HepG2 (cell line): ENCODE measurements around the gene ZNF527. TPM values are rescaled to one million over a fixed set of nuclear protein-coding genes. Genes with fewer than 3 reads are reported as not detected.
A peak's percentile ranks its signal among the peaks of the same experiment; 100 is the strongest.

Experiments
- CBFB ChIP-seq: sonication (generic); formaldehyde crosslinking; IDR thresholded peaks from 2 replicates; pipeline ENCODE4 v1.4.0; 2020; ENCODE audit warnings: missing genetic modification reagents
- EED ChIP-seq: sonication (generic); formaldehyde crosslinking; IDR thresholded peaks from 2 replicates; pipeline ENCODE4 v1.5.0; 2020; ENCODE audit warnings: mild to moderate bottlenecking, missing genetic modification reagents
- GATA4 ChIP-seq: sonication (generic); IDR thresholded peaks from 2 replicates; pipeline ENCODE4 v1.6.1; 2016; ENCODE audit warnings: antibody characterized with exemption, low read depth, borderline replicate concordance
- HHEX ChIP-seq: IDR thresholded peaks from 2 replicates; pipeline ENCODE4 v1.6.1; 2016; ENCODE audit warnings: control low read depth
- KAT8 ChIP-seq: IDR thresholded peaks from 2 replicates; pipeline ENCODE4 v1.6.1; 2016; ENCODE audit warnings: missing genetic modification reagents, missing compliant biosample characterization
- PHF8 ChIP-seq: sonication (generic); formaldehyde crosslinking; IDR thresholded peaks from 2 replicates; pipeline ENCODE4 v1.5.0; 2020; ENCODE audit warnings: missing genetic modification reagents
- POGZ ChIP-seq: sonication (generic); formaldehyde crosslinking; IDR thresholded peaks from 2 replicates; pipeline ENCODE4 v1.4.0; 2020; ENCODE audit warnings: mild to moderate bottlenecking, missing genetic modification reagents
- STAT5B ChIP-seq: sonication (generic); formaldehyde crosslinking; IDR thresholded peaks from 2 replicates; pipeline ENCODE4 v1.4.0; 2020; ENCODE audit warnings: missing genetic modification reagents
- ZFP1 ChIP-seq: IDR thresholded peaks from 2 replicates; pipeline ENCODE4 v1.6.1; 2016
- ZFP62 ChIP-seq: sonication (generic); formaldehyde crosslinking; IDR thresholded peaks from 2 replicates; pipeline ENCODE4 v1.4.0; 2020; ENCODE audit warnings: missing genetic modification reagents
- ZNF350 ChIP-seq: sonication (generic); formaldehyde crosslinking; IDR thresholded peaks from 2 replicates; pipeline ENCODE4 v1.4.0; 2020; ENCODE audit warnings: mild to moderate bottlenecking, low read depth, missing genetic modification reagents, borderline replicate concordance
- ZNF496 ChIP-seq: sonication (generic); formaldehyde crosslinking; IDR thresholded peaks from 2 replicates; pipeline ENCODE4 v1.8.1; 2023; ENCODE audit warnings: mild to moderate bottlenecking, moderate library complexity, missing genetic modification reagents; ENCODE audit not compliant: insufficient replicate concordance
- ZNF547 ChIP-seq: sonication (generic); formaldehyde crosslinking; IDR thresholded peaks from 2 replicates; pipeline ENCODE4 v1.5.1; 2020; ENCODE audit warnings: mild to moderate bottlenecking, missing genetic modification reagents
- ZNF616 ChIP-seq: sonication (generic); formaldehyde crosslinking; IDR thresholded peaks from 2 replicates; pipeline ENCODE4 v1.5.0; 2020; ENCODE audit warnings: low read depth, mild to moderate bottlenecking, missing genetic modification reagents
- ZNF780A ChIP-seq: sonication (generic); formaldehyde crosslinking; IDR thresholded peaks from 2 replicates; pipeline ENCODE4 v1.8.0; 2022; ENCODE audit warnings: mild to moderate bottlenecking, missing genetic modification reagents, moderate library complexity
- ZNF883 ChIP-seq: sonication (generic); formaldehyde crosslinking; IDR thresholded peaks from 2 replicates; pipeline ENCODE4 v1.5.1; 2020; ENCODE audit warnings: mild to moderate bottlenecking, missing genetic modification reagents; ENCODE audit errors: not compliant biosample characterization
- ZSCAN12 ChIP-seq: sonication (generic); formaldehyde crosslinking; IDR thresholded peaks from 2 replicates; pipeline ENCODE4 v1.9.0; 2021; ENCODE audit warnings: mild to moderate bottlenecking, missing genetic modification reagents
- polyA plus RNA-seq, 8 experiments: library from polyadenylated mRNA; depleted of rRNA in 3 of 8; stranded (reverse) in 7 of 8; unstranded in 1 of 8; fragments of >200 nt; fragmentation: Illumina TruSeq in 4 of 8; extraction: Trizol in 4 of 8; gene quantifications; 2 replicates each; pipeline versions ENCODE4 v1.2.1 to v1.2.3, GENCODE V29; 2011 to 2016; ENCODE audit warnings: low read depth in 4 of 8, missing spikeins in 1 of 8, mixed read lengths in 1 of 8; ENCODE audit not compliant: insufficient read depth in 1 of 8
- total RNA-seq, 5 experiments: library from RNA; depleted of rRNA; stranded (reverse); fragments of >200 nt; fragmentation: Illumina TruSeq; extraction: Trizol; gene quantifications; 2 replicates each; pipeline ENCODE4 v1.2.3, GENCODE V29; 2016; ENCODE audit warnings: low read depth in 1 of 5
- TF ChIP-seq, protein P1 (sequence below): sonication (generic); formaldehyde crosslinking; IDR thresholded peaks from 2 replicates; pipeline ENCODE4 v1.5.0; 2020; ENCODE audit warnings: missing genetic modification reagents
- TF ChIP-seq, protein P2 (sequence below): IDR thresholded peaks from 2 replicates; pipeline ENCODE4 v1.6.1; 2016; ENCODE audit warnings: missing genetic modification reagents, missing compliant biosample characterization
- TF ChIP-seq, protein P3 (sequence below): sonication (generic); formaldehyde crosslinking; IDR thresholded peaks from 2 replicates; pipeline ENCODE4 v1.4.0; 2020; ENCODE audit warnings: mild to moderate bottlenecking, missing genetic modification reagents
- TF ChIP-seq, protein P4 (sequence below): sonication (generic); formaldehyde crosslinking; IDR thresholded peaks from 2 replicates; pipeline ENCODE4 v1.9.0; 2021; ENCODE audit warnings: mild to moderate bottlenecking, missing genetic modification reagents

ZNF527 gene
- total and polyA plus RNA-seq, 2 of the 13 experiments (the other 11 are each of a cell fraction or from before 2014, with no cell fraction given): 1.0 to 3.5 TPM

DNA sequence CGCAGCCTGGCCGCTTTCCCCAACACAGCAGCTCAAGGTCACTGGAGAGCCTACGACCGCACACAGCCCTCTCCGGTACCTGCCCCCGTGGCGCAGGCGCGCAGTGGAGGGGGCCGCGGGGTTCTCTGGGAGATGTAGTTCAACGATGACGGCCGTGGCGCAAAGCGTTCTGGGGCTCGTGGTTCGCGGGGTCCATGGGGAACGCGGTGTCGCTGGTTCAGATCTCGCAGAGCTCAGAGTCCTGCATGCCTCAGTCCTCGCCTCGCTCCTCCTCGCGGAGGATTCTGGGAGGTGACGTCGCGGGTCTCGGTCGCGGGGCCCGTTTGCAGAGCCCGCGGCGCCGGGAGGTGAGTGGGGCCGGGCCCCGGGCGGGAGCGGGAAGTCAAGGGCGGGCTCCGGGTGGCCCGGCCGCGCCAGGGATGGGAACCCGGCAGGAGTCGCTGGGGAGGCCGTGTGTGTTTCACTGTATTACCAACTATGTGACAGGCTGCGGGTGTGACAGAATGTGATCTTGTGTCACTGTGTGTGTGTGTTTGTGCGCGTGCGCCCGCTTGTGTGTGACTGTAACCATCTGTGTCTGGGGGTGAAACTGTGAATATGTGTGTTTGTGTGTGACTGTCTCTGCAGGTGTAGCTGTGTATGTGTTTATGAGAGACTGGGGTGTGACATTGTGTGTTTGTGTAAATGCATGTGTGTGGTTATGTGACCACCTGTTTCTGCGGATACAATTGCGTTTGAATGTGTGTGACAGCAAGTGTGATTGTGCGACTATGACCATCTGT lies at the start of gene ZNF527 (continued):
- TF ChIP-seq, protein P1, sequence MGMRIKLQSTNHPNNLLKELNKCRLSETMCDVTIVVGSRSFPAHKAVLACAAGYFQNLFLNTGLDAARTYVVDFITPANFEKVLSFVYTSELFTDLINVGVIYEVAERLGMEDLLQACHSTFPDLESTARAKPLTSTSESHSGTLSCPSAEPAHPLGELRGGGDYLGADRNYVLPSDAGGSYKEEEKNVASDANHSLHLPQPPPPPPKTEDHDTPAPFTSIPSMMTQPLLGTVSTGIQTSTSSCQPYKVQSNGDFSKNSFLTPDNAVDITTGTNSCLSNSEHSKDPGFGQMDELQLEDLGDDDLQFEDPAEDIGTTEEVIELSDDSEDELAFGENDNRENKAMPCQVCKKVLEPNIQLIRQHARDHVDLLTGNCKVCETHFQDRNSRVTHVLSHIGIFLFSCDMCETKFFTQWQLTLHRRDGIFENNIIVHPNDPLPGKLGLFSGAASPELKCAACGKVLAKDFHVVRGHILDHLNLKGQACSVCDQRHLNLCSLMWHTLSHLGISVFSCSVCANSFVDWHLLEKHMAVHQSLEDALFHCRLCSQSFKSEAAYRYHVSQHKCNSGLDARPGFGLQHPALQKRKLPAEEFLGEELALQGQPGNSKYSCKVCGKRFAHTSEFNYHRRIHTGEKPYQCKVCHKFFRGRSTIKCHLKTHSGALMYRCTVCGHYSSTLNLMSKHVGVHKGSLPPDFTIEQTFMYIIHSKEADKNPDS (CRISPR knock-in tag): 0 out of 2 replicates have a peak, but pooled peaks have one; percentile 55
- TF ChIP-seq ZNF616: 0 out of 2 replicates have a peak, but pooled peaks have one; percentile 52
- TF ChIP-seq ZSCAN12 (CRISPR knock-in tag): peak; percentile 56; the same call in 1 of the 2 replicates
- no peak; the same call in 1 of the 2 replicates for TF ChIP-seq EED (CRISPR knock-in tag)
- TF ChIP-seq ZNF883 (CRISPR knock-in tag): no peak
- TF ChIP-seq ZFP62: 0 out of 2 replicates have a peak, but pooled peaks have one; percentile 63
- TF ChIP-seq, protein P2, sequence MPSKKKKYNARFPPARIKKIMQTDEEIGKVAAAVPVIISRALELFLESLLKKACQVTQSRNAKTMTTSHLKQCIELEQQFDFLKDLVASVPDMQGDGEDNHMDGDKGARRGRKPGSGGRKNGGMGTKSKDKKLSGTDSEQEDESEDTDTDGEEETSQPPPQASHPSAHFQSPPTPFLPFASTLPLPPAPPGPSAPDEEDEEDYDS (CRISPR knock-in tag): peak; percentile 70
- TF ChIP-seq, protein P3, sequence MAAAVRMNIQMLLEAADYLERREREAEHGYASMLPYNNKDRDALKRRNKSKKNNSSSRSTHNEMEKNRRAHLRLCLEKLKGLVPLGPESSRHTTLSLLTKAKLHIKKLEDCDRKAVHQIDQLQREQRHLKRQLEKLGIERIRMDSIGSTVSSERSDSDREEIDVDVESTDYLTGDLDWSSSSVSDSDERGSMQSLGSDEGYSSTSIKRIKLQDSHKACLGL (CRISPR knock-in tag): peak; percentile 75; the same call in 1 of the 2 replicates
- peak; percentile 89 for TF ChIP-seq KAT8
- TF ChIP-seq ZNF496 (CRISPR knock-in tag): no peak
- peak; percentile 75 for TF ChIP-seq PHF8 (CRISPR knock-in tag)
- TF ChIP-seq POGZ (CRISPR knock-in tag): peak; percentile 86
- TF ChIP-seq GATA4: 0 out of 2 replicates have a peak, but pooled peaks have one; percentile 21
- no peak; the same call in 1 of the 2 replicates for TF ChIP-seq ZNF780A (CRISPR knock-in tag)
- TF ChIP-seq, protein P4, sequence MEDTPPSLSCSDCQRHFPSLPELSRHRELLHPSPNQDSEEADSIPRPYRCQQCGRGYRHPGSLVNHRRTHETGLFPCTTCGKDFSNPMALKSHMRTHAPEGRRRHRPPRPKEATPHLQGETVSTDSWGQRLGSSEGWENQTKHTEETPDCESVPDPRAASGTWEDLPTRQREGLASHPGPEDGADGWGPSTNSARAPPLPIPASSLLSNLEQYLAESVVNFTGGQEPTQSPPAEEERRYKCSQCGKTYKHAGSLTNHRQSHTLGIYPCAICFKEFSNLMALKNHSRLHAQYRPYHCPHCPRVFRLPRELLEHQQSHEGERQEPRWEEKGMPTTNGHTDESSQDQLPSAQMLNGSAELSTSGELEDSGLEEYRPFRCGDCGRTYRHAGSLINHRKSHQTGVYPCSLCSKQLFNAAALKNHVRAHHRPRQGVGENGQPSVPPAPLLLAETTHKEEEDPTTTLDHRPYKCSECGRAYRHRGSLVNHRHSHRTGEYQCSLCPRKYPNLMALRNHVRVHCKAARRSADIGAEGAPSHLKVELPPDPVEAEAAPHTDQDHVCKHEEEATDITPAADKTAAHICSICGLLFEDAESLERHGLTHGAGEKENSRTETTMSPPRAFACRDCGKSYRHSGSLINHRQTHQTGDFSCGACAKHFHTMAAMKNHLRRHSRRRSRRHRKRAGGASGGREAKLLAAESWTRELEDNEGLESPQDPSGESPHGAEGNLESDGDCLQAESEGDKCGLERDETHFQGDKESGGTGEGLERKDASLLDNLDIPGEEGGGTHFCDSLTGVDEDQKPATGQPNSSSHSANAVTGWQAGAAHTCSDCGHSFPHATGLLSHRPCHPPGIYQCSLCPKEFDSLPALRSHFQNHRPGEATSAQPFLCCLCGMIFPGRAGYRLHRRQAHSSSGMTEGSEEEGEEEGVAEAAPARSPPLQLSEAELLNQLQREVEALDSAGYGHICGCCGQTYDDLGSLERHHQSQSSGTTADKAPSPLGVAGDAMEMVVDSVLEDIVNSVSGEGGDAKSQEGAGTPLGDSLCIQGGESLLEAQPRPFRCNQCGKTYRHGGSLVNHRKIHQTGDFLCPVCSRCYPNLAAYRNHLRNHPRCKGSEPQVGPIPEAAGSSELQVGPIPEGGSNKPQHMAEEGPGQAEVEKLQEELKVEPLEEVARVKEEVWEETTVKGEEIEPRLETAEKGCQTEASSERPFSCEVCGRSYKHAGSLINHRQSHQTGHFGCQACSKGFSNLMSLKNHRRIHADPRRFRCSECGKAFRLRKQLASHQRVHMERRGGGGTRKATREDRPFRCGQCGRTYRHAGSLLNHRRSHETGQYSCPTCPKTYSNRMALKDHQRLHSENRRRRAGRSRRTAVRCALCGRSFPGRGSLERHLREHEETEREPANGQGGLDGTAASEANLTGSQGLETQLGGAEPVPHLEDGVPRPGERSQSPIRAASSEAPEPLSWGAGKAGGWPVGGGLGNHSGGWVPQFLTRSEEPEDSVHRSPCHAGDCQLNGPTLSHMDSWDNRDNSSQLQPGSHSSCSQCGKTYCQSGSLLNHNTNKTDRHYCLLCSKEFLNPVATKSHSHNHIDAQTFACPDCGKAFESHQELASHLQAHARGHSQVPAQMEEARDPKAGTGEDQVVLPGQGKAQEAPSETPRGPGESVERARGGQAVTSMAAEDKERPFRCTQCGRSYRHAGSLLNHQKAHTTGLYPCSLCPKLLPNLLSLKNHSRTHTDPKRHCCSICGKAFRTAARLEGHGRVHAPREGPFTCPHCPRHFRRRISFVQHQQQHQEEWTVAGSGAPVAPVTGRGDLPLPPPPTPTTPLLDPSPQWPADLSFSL (CRISPR knock-in tag): peak; percentile 97
- no peak for TF ChIP-seq STAT5B (CRISPR knock-in tag)
- TF ChIP-seq ZFP1 (CRISPR knock-in tag): peak; percentile 72; the same call in 1 of the 2 replicates
- peak; percentile 69; the same call in 1 of the 2 replicates for TF ChIP-seq CBFB (CRISPR knock-in tag)
- no peak for TF ChIP-seq HHEX
- 0 out of 2 replicates have a peak, but pooled peaks have one; percentile 29 for TF ChIP-seq ZNF547 (CRISPR knock-in tag)
- TF ChIP-seq ZNF350 (CRISPR knock-in tag): 0 out of 2 replicates have a peak, but pooled peaks have one; percentile 78
